HG03025 (cell line): ENCODE results near the gene CAND2.

ENCODE experiments used
- ATAC-seq: cut with Tn5 transposase; IDR thresholded peaks from one replicate; pipeline ENCODE4 v1.9.1; 2021; ENCODE audit warnings: mild to moderate bottlenecking, moderate library complexity; ENCODE audit not compliant: unreplicated experiment, low FRiP score

CAND2 gene

DNA sequence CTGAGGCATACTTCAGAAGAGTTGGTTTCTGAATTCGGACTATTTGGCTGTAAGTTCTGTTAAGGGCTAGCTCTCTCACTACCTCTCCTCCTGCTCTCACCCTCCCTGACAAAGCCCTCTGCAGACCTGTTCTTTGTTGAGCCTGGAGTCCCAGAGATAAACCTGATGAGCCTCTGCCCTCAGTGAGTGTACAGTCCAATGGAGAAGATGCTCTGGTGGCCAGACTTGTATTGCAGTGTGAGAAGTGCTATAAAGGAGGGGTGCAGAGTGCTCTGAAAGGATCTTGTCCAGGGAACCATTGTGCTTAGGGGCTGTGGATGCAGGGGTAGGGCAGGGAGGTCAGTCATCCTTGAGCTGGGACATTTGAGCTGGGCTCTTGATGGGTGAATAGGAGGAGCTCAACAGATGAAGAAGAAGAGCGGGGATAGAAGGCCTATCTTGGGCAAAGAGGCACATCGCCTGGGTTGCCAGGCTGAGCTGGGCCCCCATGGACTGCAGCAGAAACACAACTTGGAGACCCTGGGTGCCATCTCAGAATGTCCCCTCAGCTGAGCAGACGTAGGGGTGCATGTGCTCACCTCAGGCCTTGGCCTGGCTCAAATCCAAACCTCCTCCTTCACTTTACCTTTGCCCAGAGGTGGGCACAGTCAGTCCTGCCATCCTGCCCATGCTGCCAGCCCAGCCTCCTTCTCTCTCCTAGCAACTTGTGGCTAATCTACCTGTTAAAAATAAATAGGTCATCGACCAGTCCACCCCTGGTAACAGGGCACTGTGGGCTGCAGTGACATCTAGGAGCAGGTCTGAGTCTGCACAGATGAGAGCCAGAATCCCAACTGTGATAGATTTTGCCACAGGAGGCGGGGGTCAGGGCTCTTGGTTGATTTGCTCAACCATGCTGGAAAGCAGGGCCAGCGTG is 3.3 kb downstream of the CAND2 start:
- no peak for ATAC-seq

DNA sequence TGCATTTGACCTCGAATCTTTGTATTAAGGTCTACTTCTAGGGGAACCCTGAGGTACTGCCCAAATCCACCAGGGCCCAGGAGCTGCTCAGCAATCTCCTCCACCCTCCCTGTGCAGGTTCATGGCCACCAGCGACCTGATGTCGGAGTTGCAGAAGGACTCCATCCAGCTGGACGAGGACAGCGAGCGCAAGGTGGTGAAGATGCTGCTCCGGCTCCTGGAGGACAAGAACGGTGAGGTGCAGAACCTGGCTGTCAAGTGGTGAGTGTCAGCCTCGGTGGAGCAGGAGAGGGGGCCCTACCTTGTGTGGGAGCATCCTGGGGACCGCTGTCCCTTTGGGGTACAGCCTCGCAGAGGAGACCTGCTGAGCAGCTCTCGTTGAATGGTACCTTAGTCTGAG is 6.9 kb downstream of the CAND2 start:
- ATAC-seq = no peak

DNA sequence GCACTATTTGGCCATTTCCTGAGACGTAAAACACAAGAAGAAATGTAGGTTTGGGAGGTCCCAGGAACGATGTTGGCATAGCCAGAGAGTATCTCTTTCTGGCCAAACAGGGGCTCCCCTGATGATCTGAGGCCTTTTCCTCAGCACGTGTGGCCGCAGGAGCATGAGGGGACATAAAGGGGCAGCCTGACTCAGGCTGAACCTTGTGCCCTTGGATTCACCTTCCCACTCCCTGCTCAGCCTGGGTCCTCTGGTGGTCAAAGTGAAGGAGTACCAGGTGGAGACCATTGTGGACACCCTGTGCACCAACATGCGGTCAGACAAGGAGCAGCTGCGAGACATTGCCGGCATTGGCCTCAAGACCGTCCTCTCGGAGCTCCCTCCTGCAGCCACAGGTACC is 10.6 kb downstream of the CAND2 start:
- no peak for ATAC-seq

DNA sequence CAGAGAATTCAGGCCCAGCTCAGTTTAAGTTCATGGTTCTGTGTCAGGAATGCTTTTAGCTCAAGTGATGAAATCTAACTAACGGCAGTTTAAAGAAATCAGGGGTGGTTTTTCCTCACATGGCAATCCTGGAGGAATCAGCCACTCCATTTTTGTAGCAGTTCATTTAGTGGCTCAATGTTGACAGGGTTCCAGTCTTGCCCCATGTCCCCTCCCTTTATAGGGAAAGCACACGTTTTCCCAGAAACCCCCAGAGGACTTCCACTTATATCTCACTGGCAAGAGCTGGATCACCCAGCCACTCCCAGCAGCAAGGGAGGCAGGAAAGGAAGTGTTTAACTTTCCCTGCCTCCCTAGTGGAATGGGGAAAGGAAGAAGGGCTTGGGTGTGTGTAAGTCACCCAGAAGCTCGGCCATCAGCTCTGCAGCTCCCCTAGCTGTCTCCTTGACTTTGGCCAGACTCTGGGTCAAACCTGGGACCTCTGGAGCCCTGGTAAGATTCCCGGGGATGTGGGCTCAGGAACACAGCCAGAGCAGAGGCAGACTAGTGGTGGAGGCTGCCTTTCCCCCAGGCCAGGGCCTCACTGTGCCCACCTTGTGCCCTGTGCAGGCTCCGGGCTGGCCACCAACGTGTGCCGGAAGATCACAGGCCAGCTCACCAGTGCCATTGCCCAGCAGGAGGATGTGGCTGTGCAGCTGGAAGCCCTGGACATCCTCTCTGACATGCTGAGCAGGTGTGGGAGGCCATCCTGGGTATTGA is 11.3 kb downstream of the CAND2 start:
- ATAC-seq = no peak

DNA sequence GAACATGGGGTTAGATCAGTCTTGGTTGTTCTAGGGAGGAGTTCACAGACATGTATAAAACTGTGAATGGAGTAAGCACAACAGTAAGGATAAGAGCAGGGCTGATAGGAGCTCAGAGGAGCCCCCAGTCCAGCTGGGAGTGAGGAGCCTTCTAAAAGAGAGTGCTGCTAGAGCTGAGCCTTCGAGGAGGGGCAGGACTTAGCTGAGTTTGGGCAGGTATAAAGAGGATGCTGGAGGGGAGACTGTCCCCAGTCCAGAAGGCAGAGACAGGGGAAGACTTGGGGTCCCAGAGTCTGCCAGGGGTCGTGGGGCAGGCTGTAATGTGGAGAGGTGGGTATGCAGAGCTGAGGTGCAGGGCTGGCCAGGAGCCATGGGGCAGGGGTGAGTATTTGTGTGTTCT is 12.1 kb downstream of the CAND2 start:
- no peak for ATAC-seq

DNA sequence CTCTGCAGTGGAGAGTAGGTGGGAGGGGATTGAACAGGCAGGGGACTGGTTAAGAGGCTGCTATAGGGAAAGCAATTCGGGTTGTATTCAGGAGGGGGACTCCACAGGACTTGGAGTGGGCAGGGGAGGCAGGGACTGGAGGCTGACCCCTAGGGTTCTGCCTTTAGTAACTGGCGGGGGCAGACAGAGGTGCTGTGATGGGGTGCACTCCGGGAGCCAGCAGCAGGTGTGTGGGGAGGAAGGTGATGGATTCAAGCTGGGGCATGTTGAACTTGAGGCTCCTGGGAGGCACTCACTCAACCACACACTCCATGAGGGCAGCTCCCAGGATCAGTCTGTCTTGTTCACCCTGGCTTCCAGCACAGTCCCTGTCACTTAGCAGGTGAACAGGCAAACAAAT is 12.5 kb downstream of the CAND2 start:
- ATAC-seq = no peak

DNA sequence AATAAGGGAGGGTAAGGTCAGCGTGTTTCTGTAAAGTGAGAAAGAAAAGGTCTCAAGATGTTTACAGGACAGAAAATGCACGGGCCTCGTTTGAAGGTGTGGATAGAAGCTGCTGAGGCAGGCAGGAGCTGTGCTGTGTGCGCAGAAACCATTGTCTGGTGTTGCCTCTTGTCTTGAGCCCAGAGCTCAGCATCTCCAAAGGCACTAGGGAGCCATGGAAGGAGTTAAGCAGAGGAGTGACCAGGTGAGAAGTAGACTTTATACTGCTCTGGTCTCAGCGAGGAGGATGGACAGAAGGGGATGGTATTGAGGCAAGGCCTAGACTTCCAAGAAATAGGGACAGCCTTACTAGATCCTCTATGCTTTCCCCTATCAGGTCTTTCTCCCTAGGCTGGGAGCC is 13.0 kb downstream of the CAND2 start:
- no peak for ATAC-seq

DNA sequence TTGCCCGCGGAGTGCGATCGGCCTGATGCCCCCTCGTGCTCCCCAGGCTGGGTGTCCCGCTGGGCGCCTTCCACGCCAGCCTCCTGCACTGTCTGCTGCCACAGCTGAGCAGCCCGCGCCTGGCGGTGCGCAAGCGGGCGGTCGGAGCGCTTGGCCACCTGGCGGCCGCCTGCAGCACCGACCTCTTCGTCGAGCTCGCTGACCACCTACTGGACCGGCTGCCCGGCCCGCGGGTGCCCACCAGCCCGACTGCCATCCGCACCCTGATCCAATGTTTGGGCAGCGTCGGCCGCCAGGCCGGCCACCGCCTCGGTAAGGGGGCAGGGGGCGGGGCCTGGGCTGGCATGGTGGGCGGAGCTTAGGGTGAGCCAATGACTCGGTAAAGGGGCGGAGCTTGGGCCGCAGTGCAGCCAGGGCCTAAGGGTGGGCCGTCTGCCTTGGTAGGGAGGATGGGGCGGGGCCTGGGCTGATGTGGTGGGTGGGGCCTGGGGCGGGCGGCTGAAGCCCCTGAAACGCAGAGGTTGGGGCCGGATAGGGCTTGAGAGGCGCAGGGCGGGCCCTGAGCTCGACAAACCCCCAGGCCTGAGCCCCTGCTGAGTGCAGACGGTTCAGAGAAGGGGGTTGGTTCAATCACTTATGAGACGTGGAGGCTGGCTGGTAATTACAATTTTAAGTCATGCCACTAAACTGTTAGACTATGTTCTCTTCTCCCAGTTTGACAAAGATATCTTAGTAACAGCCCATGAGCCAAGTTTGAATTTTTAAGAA is 13.7 kb downstream of the CAND2 start:
- peak; percentile 97 for ATAC-seq

DNA sequence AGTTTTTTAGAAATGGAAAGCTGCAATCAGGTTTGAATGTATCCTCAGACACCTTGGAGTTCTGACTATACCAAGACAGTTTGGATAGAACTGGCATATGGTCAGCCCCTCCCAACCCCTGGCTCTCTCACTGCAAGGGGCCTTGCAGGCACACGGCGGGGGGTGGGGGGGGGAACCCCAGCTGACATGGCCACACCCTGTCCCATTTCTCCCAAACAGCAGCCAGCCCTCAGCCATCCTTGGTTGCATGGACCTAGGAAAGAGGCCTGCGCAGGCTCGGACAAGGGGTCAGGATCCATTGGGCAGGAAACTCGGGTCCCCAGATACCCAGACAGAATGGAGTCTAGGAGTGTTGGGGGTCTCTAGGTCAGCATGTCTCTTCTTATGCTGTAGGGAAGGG is 14.5 kb downstream of the CAND2 start:
- ATAC-seq = no peak

DNA sequence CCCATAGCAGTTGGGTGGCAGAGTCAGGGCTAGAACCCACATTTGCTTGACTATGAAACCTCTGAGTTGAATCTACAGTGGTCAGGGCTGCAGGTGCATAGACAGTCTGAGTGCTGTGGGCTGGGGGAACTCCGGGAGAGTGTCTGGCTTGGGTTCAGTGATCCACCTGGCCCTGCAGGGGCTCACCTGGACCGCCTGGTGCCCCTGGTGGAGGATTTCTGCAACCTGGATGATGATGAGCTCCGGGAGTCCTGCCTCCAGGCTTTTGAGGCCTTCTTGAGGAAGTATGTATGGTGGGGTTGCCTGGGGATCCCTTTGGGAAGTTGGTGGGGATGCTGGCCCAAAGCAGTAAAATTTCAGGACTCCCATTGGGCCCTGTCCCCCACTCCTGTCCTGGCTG is 16.3 kb downstream of the CAND2 start:
- no peak for ATAC-seq

DNA sequence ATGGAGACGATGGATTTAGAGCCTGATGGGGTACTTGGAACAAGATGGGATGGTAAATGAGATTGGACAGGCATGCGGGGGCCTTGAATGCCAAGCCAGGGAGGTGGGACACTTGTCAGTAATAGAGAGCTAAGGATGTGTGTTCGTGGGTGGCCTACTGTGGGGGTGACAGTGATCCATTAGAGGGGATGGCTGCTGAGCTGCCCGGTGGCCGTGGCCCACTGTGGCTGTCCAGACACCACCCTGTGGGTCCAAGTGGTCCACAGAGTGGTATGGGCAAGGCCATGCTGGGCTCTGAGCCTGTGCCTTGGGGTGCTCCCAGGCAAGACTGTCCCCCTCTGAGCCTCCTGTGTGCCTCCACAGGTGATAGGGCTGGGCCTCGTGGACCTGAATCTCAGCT is 17.5 kb downstream of the CAND2 start:
- ATAC-seq = no peak

DNA sequence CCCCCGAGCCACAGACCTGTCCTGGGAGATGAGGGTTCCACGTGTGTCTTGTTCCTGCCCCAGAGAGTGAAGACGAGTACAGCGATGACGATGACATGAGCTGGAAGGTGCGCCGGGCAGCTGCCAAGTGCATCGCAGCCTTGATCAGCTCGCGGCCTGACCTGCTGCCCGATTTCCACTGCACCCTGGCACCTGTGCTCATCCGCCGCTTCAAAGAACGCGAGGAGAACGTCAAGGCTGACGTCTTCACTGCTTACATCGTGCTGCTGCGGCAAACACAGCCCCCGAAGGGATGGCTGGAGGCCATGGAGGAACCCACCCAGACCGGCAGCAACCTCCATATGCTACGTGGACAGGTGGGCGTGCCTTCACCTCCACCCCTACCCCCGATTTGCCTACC is 18.6 kb downstream of the CAND2 start:
- ATAC-seq = no peak

DNA sequence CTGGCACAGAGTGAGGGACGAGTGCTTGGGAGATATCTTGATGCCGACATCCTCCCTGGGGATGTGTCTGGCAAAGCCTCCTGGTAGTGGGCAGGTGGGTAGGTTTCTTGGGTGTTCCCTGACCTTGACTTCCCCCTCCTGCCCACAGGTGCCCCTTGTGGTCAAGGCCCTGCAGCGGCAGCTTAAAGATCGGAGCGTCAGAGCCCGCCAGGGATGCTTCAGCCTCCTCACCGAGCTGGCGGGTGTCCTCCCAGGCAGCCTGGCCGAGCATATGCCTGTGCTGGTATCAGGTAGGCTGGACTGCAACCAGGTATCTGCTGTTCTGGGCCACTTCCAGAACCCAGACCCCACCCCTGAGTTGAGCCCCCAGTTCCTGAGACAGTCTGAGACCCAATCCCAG is 19.2 kb downstream of the CAND2 start:
- ATAC-seq = no peak

DNA sequence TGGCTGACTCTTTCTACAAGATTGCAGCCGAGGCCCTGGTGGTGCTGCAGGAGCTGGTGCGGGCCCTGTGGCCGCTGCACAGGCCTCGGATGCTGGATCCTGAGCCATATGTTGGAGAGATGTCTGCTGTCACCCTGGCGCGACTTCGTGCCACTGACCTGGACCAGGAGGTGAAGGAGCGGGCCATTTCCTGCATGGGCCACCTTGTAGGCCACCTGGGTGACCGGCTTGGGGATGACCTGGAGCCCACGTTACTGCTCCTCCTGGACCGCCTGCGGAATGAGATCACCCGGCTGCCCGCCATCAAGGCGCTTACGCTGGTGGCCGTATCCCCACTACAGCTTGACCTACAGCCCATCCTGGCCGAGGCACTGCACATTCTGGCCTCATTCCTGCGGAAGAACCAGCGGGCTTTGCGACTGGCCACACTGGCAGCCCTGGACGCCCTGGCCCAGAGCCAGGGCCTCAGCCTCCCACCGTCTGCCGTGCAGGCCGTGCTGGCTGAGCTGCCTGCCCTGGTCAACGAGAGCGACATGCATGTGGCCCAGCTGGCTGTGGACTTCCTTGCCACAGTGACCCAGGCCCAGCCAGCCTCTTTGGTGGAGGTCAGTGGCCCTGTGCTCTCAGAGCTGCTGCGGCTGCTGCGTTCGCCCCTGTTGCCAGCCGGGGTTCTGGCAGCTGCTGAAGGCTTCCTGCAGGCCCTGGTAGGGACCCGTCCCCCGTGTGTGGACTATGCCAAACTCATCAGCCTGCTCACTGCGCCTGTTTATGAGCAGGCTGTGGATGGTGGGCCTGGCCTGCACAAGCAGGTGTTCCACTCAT is 20.3 kb downstream of the CAND2 start:
- no peak for ATAC-seq

DNA sequence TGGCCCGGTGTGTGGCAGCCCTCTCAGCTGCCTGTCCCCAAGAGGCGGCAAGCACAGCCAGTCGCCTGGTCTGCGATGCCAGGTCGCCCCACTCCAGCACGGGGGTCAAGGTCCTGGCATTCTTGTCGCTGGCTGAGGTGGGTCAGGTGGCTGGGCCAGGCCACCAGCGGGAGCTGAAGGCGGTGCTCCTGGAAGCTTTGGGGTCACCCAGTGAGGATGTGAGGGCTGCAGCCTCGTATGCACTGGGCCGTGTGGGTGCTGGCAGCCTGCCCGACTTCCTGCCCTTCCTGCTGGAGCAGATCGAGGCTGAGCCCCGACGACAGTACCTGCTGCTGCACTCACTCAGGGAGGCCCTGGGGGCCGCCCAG is 20.8 kb downstream of the CAND2 start:
- no peak for ATAC-seq

DNA sequence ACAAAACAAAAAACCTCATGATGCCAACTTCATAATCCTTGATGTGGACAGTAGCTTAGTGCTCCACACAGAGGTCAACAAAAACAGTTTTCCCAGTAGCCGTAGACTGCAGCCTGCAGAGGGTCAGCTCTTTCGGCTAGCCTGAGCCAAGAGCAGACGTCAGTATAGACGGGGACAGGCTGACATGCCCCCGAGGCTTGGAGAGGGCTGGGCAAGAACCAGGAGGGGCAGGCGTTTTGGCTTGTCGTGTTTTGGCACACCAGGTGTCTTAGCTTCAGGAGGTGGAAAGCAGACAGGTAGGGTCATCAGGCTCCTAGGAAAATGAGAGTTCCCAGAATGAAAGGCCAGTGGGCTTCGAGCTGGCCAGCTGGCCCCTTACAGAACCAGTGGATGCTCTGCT is 21.8 kb downstream of the CAND2 start:
- no peak for ATAC-seq

DNA sequence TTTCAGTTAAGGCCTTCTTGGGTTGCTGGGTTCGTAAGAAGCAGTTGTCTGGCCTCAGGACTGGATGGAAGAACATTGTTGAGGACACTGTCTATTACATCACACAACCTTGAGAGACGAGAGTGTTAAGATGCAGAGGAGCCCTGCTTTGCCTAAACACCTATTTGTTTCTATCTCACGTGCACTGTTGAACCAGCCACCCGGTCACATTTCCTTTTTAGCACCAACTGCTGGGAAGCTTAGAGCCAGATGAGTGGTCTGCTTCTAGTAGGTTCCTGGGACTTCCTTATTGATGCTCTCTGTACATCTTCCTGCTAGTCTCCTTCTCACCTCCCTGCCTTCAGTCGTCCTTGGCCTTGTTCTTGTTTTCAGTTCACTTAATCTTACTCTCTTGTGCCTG is 22.3 kb downstream of the CAND2 start:
- ATAC-seq = no peak

DNA sequence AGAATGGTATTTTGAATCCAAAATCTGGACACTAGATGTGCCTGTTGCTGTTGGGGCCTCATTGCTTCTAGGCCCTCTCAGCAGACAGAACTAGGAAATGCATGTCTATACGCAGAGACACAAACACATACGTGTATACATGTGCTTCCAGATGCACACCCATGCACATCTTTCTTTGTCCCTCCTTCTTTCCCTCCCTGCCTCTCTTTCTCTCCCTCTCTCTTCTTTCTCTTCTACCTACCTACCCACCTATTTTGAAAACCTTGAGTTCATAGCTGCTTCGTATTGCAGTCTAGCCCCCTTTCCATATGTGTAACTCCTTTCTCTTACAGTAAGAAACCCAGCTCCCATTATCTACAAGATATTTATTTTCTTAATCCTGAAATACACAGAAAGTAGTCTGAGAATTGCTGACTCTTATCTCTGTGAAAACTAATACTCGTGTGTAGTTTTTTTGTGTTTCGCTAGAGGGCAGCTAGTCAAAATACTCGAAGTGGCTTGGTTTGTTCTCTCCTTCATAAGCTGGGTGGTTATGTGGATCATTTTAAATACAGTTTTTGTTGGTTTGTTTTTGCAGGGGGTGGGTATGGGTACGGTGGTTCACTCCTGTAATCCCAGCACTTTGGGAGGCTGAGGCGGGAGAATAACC is 26.4 kb downstream of the CAND2 start:
- ATAC-seq = no peak

DNA sequence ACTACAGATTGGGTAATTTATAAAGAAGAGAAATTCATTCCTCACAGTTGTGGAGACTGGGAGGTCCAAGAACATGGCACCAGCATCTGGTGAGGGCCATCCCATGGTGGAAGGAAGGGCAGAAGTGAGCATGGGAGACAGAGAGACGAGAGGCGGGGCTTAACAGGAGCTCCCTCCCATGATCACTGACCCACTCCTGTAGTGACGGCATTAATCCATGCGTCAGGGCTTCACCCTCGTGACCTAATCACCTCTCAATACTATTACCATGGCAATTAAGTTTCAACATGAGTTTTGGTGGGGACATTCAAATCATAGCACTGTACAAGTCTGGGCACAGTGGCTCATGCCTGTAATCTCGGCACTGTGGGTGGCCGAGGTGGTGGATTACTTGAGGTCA is 27.8 kb downstream of the CAND2 start:
- ATAC-seq = no peak

DNA sequence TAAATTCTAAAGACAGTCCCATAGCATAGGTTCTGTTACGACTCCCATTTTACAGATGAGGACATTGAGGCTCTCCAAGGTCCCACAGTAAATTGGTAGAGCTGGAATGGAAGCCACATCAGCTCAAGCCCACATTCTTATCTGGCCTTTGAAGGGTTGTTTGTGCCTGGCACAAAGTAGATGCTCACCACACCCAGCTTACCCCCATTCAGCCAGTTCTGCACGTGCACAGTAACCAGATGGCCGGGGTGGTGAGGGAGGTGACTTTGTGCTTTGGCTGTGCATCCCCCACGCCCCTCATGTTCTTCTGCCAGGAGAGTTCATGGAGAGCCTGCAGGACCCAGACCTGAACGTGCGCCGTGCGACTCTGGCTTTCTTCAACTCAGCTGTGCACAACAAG is 28.7 kb downstream of the CAND2 start:
- ATAC-seq = no peak
